GM21723 (cell line): ENCODE measurements around the gene LRRC1.

Experiments
- ATAC-seq: cut with Tn5 transposase; IDR thresholded peaks from one replicate; pipeline ENCODE4 v1.9.1; 2021; ENCODE audit warnings: mild to moderate bottlenecking, moderate library complexity; ENCODE audit not compliant: unreplicated experiment

LRRC1 gene

DNA sequence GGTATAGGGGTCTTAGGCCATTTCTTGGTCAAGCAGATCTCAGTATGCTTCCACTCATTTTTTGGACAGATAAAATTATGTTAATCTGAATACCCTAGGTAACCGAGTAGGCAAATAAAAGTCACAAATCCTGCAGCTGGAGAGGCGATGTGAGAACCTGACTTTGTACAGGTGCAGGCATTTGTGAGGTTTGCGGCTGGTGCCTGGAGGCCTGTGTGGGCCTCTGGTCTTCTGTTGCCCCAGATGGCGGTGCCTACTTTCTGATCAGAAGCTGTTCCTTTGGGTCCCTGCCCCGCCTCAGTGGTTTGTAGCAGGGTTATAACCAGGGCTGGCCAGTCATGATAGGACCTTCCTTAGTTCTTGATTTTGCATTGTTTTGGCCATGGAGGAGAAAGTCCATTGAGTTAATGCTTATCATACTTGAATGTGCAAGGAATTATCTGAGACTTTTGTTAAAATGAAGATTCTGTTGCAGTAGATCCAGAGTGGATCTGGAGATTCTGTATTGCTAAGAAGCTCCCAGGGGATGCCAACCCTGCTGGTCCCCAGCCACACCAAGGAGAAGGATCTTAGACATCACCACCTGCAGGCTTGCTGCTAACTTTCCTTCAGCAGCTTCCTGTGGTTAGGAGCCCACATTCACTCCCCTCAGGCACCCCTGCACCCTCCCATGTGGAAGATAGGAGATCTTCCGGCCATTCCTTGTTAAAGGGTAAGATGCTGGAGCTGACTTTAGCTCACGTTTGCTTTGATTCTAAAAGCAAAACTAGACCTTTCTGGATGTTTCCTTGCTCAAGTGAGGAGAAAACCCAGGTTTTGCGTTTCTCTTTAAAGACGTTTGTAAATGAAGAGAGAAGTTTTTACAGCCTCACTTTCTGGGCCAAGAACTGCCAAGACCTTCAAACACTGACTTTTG, 50.7 kb downstream of the LRRC1 start:
- no peak for ATAC-seq

- ATAC-seq = no peak
Measured at GRCh38 chr6:53846250-53846649, 51.4 kb downstream of the LRRC1 start.

GRCh38 chr6:53847796-53848314, 53.0 kb downstream of the LRRC1 start:
- no peak for ATAC-seq

DNA sequence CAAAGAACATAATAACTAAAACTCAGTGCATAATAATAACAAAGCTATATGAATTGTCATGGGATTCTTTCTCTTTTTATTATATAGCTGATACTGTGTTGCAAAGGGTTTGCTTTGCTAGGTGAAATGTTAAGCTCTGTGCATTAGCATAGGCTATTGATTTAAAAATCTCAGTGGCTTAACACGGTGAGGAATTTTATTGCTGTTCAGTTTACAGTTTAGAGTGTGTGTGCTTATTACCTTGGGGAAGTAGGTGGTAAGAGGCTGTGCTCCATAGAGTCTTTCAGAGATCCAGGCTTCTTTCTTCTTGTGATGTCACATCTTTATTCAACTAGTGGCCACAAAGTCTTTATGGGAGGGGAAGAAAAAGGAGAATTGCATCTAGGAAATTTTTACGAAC, 55.7 kb downstream of the LRRC1 start:
- no peak for ATAC-seq

GRCh38 chr6:53851561-53851960, 56.8 kb downstream of the LRRC1 start:
- ATAC-seq = no peak

- ATAC-seq = no peak
Measured at GRCh38 chr6:53852805-53853204, 58.0 kb downstream of the LRRC1 start.

DNA sequence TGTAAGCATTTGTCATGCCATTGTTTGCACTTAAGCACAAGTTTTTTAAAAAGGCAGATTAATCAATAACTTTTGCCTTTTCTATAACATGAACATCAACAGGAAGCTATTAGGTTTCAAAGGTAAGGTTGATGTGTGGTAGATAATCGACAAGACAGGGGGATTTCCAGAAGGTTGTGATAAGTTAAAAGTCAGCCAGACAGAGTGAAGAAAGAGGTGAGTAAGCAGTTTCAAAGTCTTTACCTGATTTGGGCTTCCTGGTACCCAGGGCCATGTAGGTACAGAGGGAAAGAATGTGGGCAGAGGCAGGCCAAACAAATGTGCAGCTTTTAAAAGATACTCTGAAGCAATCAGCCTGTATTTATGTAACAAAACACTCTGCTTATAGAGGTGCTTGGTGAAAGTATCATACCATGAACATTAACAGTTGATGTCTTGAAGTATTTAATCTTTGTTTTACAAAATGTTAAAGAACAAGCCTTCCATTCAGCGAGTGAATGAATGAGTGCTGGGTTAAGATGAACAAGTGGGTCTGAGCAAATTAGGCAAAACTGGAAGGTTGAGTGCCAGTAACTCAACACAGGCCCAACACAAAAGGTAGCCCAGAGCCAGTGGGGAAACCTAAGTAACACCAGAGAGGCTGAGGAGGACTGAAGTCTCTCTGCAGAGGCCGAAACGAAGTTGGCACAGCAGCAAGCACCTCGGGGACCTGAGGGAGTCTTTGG, 60.2 kb downstream of the LRRC1 start:
- no peak for ATAC-seq

GRCh38 chr6:53855940-53856339, 61.1 kb downstream of the LRRC1 start:
- no peak for ATAC-seq

DNA sequence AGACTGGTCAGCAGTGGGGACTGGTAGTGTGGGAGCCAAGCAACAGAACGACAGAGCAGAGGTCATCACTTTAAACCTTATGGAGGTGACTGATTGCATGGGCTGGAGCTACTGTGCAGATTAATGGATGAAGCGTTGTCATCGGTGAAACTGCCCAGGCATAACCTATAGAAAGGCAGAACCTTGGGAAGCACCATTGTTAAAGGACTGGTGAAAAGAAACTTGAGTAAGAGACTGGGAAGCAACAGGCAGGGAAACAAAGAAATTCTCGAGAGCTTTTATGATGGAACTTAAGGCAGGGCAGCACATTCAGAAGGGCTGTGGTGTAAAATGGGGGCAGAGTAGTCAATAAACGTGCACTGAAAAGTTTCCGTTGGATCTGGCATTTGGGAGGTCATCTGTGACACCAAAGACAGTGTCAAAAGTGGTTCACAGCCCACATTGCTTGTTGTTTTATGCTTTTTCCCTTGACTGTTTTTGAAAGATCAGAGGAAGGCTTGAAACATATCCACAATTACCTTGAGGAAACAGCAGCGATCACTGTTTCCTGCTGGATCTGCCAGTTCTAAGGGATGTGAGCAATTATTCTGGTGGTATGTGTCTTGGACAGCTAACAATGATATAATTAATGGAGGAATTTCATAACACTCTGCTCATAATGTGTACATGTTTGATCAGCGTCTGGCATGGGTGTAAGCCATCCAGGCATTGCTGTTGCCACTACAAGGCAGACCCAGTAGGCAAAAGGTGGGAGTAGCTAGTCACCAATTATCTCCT, 62.7 kb downstream of the LRRC1 start:
- ATAC-seq = no peak

GRCh38 chr6:53858196-53858595, 63.4 kb downstream of the LRRC1 start:
- ATAC-seq = no peak

DNA sequence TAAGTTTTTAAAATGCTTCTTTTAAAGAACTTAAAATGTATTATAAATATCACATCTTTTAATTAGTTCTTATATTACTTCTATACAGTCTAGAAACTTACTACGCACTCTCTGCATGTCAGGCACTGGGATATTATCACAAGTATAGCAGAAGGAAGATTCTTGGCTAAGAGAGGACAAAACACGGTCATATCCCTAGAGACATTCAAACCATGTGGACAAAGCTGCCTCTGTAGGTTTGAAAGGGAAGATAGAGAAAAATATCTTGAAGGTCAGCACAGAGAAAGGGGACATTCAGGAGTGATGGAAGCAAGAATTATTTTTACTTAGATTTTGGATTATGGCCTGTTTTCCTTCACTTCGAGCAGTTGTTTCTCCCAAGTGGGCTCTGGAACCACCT, 64.1 kb downstream of the LRRC1 start:
- ATAC-seq = no peak

GRCh38 chr6:53860511-53860910, 65.7 kb downstream of the LRRC1 start:
- ATAC-seq = no peak

DNA sequence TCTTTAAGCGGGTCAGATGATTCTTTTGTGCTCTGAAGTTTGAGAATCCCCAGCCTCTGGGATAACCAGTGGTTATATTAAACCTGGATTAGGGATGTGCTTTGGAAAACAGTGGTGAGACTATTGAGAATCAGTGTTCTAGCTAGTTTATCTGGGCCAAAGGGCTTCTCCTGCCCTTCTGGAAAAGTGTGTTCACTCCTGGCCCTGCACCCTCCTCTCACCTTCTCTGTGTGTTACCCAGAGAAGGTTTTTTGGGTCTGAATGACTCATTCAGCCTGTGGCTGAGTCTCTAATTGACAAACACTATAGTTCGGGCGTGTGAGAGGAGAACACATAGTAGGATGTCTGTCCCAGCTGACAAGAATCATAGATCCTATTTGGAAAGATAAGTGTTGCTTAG, 66.7 kb downstream of the LRRC1 start:
- no peak for ATAC-seq

GRCh38 chr6:53862662-53863462, 68.1 kb downstream of the LRRC1 start:
- ATAC-seq = no peak

- no peak for ATAC-seq
Measured at GRCh38 chr6:53864781-53865180, 70.0 kb downstream of the LRRC1 start.

DNA sequence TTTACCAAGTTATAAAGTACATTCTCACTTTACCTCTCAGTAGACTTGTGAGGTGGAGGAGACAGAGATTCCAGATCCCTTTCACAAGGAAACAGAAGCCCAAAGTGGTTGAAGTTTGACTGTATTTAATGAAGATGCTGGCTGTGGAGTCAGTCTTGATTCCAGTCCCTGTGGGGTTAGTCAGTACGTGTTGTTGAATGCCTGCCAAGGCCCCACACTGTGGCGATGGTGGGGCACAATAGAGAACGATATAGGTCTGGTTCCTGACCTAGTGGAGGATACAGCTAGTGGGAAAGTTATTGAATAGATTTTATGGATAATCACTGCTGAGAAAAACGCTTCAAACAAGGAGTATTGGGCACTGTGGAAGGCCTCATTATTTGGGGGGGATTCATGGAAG, 71.4 kb downstream of the LRRC1 start:
- ATAC-seq = no peak

GRCh38 chr6:53868626-53869025, 73.8 kb downstream of the LRRC1 start:
- no peak for ATAC-seq

GRCh38 chr6:53869964-53870363, 75.2 kb downstream of the LRRC1 start:
- ATAC-seq = no peak

DNA sequence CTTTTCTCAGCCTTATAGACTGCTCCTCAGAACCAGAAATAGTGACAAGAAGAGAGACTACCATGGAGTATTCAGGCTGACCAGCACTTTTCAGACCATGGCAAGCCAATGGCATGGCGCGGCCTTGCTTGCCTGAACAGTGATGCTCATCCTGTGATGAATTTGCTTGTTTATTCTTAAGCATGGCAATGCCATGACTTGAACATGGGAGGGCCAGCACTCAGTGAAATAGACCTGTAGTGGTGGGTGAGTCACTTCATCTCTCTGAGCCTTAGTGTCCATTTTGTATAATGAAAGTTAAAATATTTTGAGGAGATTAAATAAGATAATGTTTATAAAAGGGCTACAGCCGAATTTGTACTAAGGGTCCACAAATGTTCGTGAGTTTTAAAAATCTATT, 79.1 kb downstream of the LRRC1 start:
- ATAC-seq = no peak

- no peak for ATAC-seq
Measured at GRCh38 chr6:53874964-53875363, 80.2 kb downstream of the LRRC1 start.
